K562 (cell line): Measurements from ENCODE around the gene PLEKHM2. TPM values are rescaled to one million over a fixed set of nuclear protein-coding genes. Genes with fewer than 3 reads are reported as not detected.

Experiments used
- ATAC-seq: fragments of 200-7000 bp; cut with Tn5 transposase; 3 replicates; pipeline ENCODE4 v1.9.1; 2020; ENCODE audit warnings: moderate library complexity
- BruUV-seq: library from RNA; stranded (reverse); fragments of 400-500 nt; replicated peaks from 2 replicates; lab custom pipeline; 2021; lab: Mats Ljungman, UMichigan
- CTCF ChIA-PET: fragments of 300-600 bp; formaldehyde crosslinking; extraction: SDS; loops from one replicate; lab custom pipeline; 2021; ENCODE audit warnings: low intra/inter-chr PET ratio; lab: Yijun Ruan, JAX
- POLR2A ChIA-PET: fragments of 300-600, 350-650 bp; sonication (Branson Sonifier 250); formaldehyde crosslinking; extraction: SDS; loops from one replicate; lab custom pipeline; 2021; ENCODE audit warnings: antibody characterized with exemption, inconsistent platforms; lab: Yijun Ruan, JAX
- DNase-seq, 4 experiments: peaks; one replicate each; pipeline versions ENCODE4 v3.0.0 to v3.0.0-alpha.2; 2011 to 2018; ENCODE audit warnings: low spot score in 3 of 4, mixed read lengths in 3 of 4; ENCODE audit errors: extremely low read depth in 1 of 4
- FAIRE-seq: peaks from 2 replicates; lab custom pipeline; 2011; peaks lifted over from hg19 to GRCh38; lab: Jason Lieb, UNC
- H2AFZ ChIP-seq: 2 replicates; pipeline ENCODE4 v1.6.0; 2011; ENCODE audit warnings: low read depth, low read length, control low read depth, inconsistent platforms
- H3K27ac ChIP-seq: fragments of 200-600 bp; 3 replicates; pipeline ENCODE4 v1.8.0; 2011; ENCODE audit warnings: low read depth, mild to moderate bottlenecking, control low read depth, inconsistent platforms, low read length, moderate library complexity, mixed read lengths; ENCODE audit errors: extremely low read depth
- H3K27me3 ChIP-seq, 2 experiments: fragments of 300-600 bp in 1 of 2; 2 replicates in 1 of 2; 3 replicates in 1 of 2; pipeline versions ENCODE4 v1.6.0 to v1.8.0; 2011; ENCODE audit warnings: inconsistent platforms in 2 of 2, low read length in 2 of 2, mild to moderate bottlenecking in 1 of 2, mixed read lengths in 1 of 2, moderate library complexity in 1 of 2; ENCODE audit not compliant: control insufficient read depth in 2 of 2, insufficient read depth in 2 of 2
- H3K36me3 ChIP-seq: fragments of 300-600 bp; 3 replicates; pipeline ENCODE4 v1.8.0; 2011; ENCODE audit warnings: mild to moderate bottlenecking, low read length, inconsistent platforms; ENCODE audit not compliant: control insufficient read depth, insufficient read depth
- H3K4me1 ChIP-seq, 2 experiments: fragments of 200-600 bp in 1 of 2; replicated peaks in 1 of 2; 2 replicates in 1 of 2; 3 replicates in 1 of 2; pipeline versions ENCODE4 v1.5.1 to v1.8.0; 2011; ENCODE audit warnings: inconsistent platforms in 2 of 2, low read length in 2 of 2, mild to moderate bottlenecking in 1 of 2, mixed read lengths in 1 of 2, moderate library complexity in 1 of 2; ENCODE audit not compliant: control insufficient read depth in 2 of 2, insufficient read depth in 2 of 2
- H3K4me2 ChIP-seq: 2 replicates; pipeline ENCODE4 v1.6.1; 2011; ENCODE audit warnings: low read length, control low read depth, inconsistent platforms, mixed read lengths; ENCODE audit not compliant: insufficient read depth
- H3K4me3 ChIP-seq: fragments of 200-600 bp; sonication (generic), shearing (Covaris generic); 2 replicates; pipeline ENCODE4 v1.5.1; 2016; ENCODE audit warnings: control low read depth, inconsistent platforms
- H3K79me2 ChIP-seq: fragments of 200-600 bp; 3 replicates; pipeline ENCODE4 v1.8.0; 2011; ENCODE audit warnings: low read length, inconsistent platforms; ENCODE audit not compliant: control insufficient read depth, insufficient read depth
- H3K9ac ChIP-seq, 2 experiments: 2 replicates each; pipeline versions ENCODE4 v1.6.0 to v1.6.1; 2011; ENCODE audit warnings: low read depth in 2 of 2, low read length in 2 of 2, control low read depth in 1 of 2, inconsistent platforms in 1 of 2, mild to moderate bottlenecking in 1 of 2, mixed read lengths in 1 of 2; ENCODE audit not compliant: insufficient read depth in 1 of 2
- H3K9me1 ChIP-seq: one replicate; pipeline ENCODE4 v1.6.0; 2011; ENCODE audit warnings: inconsistent platforms, mild to moderate bottlenecking, low read length, moderate library complexity; ENCODE audit not compliant: control insufficient read depth, insufficient read depth
- H3K9me3 ChIP-seq: replicated peaks from 2 replicates; pipeline ENCODE4 v1.5.1; 2011; ENCODE audit warnings: low read depth, low read length, inconsistent platforms; ENCODE audit not compliant: control insufficient read depth, insufficient read depth
- H4K20me1 ChIP-seq: replicated peaks from 2 replicates; pipeline ENCODE4 v1.6.1; 2011; ENCODE audit warnings: low read length, inconsistent platforms, mixed read lengths; ENCODE audit not compliant: control insufficient read depth, insufficient read depth
- CBFB ChIP-seq: sonication (generic); formaldehyde crosslinking; IDR thresholded peaks from 2 replicates; pipeline ENCODE4 v1.4.0; 2020; ENCODE audit warnings: mild to moderate bottlenecking, missing genetic modification reagents
- CBX2 ChIP-seq: fragments of 200-600 bp; sonication (generic); IDR thresholded peaks from one replicate; pipeline ENCODE4 v1.6.1; 2012; ENCODE audit warnings: mild to moderate bottlenecking, low read length, inconsistent platforms; ENCODE audit not compliant: insufficient read depth, poor library complexity, severe bottlenecking
- CREB5 ChIP-seq: fragments of 250-450 bp; sonication (Bioruptor Pico); IDR thresholded peaks from 2 replicates; pipeline ENCODE4 v1.5.0; 2020; ENCODE audit warnings: mild to moderate bottlenecking
- EGR1 ChIP-seq: fragments of 450-650 bp; conservative IDR thresholded peaks from 2 replicates; pipeline ENCODE4 v1.6.1; 2017; ENCODE audit warnings: mild to moderate bottlenecking
- FOSL1 ChIP-seq: fragments of 200-800 bp; sonication (Bioruptor generic); conservative IDR thresholded peaks from 2 replicates; pipeline ENCODE4 v1.6.1; 2016; ENCODE audit warnings: missing genetic modification characterization, missing compliant biosample characterization
- HINFP ChIP-seq: fragments of 450-650 bp; conservative IDR thresholded peaks from 2 replicates; pipeline ENCODE4 v1.6.1; 2016; ENCODE audit warnings: missing genetic modification characterization, low read depth, mild to moderate bottlenecking, control low read depth, missing compliant biosample characterization
- IFI16 ChIP-seq: fragments of 250-450 bp; sonication (Bioruptor Pico); IDR thresholded peaks from 2 replicates; pipeline ENCODE4 v2.1.2; 2022; ENCODE audit warnings: mild to moderate bottlenecking, inconsistent platforms
- KAT2B ChIP-seq: IDR thresholded peaks from one replicate; pipeline ENCODE4 v1.6.1; 2012; ENCODE audit warnings: low read depth, mild to moderate bottlenecking, control low read depth, inconsistent platforms, low read length, moderate library complexity
- MEIS2 ChIP-seq: fragments of 450-650 bp; IDR thresholded peaks from 2 replicates; pipeline ENCODE4 v1.6.1; 2014; ENCODE audit warnings: mild to moderate bottlenecking; ENCODE audit not compliant: partially characterized antibody
- SPI1 ChIP-seq: IDR thresholded peaks from 2 replicates; pipeline ENCODE4 v1.6.1; 2011; ENCODE audit warnings: low read depth, low read length, control low read depth, borderline replicate concordance
- SRF ChIP-seq, 2 experiments: fragments of 250-450, 450-650 bp in 1 of 2; sonication (Bioruptor Pico) in 1 of 2; sonication (generic) in 1 of 2; formaldehyde crosslinking; IDR thresholded peaks; 2 replicates each; pipeline versions ENCODE4 v1.5.0 to v1.5.1; 2020 to 2022; ENCODE audit warnings: mild to moderate bottlenecking in 1 of 2, missing genetic modification reagents in 1 of 2
- THRB ChIP-seq: fragments of 450-650 bp; formaldehyde crosslinking; conservative IDR thresholded peaks from 2 replicates; pipeline ENCODE4 v1.4.0; 2022; ENCODE audit warnings: mild to moderate bottlenecking, missing genetic modification characterization
- USF2 ChIP-seq: sonication (generic); formaldehyde crosslinking; IDR thresholded peaks from 2 replicates; pipeline ENCODE4 v1.5.0; 2020; ENCODE audit warnings: missing genetic modification reagents
- ZEB2 ChIP-seq: fragments of 450-650 bp; IDR thresholded peaks from 2 replicates; pipeline ENCODE4 v1.6.1; 2016
- ZNF347 ChIP-seq: fragments of 450-650 bp; formaldehyde crosslinking; IDR thresholded peaks from 2 replicates; pipeline ENCODE4 v1.4.0; 2020; ENCODE audit warnings: low read depth, mild to moderate bottlenecking, moderate library complexity
- ZNF449 ChIP-seq: fragments of 250-450 bp; sonication (Bioruptor Pico); IDR thresholded peaks from 2 replicates; pipeline ENCODE4 v1.8.0; 2022; ENCODE audit warnings: moderate library complexity, mild to moderate bottlenecking, inconsistent platforms
- ZNF699 ChIP-seq: fragments of 250-450 bp; sonication (Bioruptor Pico); IDR thresholded peaks from 2 replicates; pipeline ENCODE4 v1.8.0; 2021; ENCODE audit warnings: mild to moderate bottlenecking, moderate library complexity; ENCODE audit not compliant: insufficient replicate concordance
- WGBS: fragments of 100-300 bp; shearing (Covaris generic); methylation state at CpG from one replicate; pipeline ENCODE4 v1.1.6; 2016; ENCODE audit warnings: low coverage, mixed read lengths; ENCODE audit not compliant: insufficient coverage; ENCODE audit errors: missing lambda C conversion rate; 5-methylcytosine and 5-hydroxymethylcytosine counted together
- in situ Hi-C: fragments of 300-500 bp; cut with MboI; formaldehyde crosslinking; loops from 4 replicates; pipeline ENCODE4 v1.15.0; 2018; ENCODE audit warnings: inconsistent platforms, mixed read lengths
- intact Hi-C: fragments of 100-400 bp; cut with micrococcal nuclease; formaldehyde crosslinking; loops from 2 replicates; pipeline ENCODE4 v1.14.2; 2022
- polyA plus RNA-seq, 8 experiments: library from polyadenylated mRNA; depleted of rRNA in 4 of 8; stranded (reverse) in 5 of 8; unstranded in 3 of 8; fragments of >200 nt; fragmentation: Nextera tagmentation in 2 of 8; fragmentation: Illumina TruSeq in 1 of 8; extraction: Ambion mirVana in 2 of 8; extraction: Trizol in 1 of 8; gene quantifications; 2 replicates each; pipeline versions ENCODE4 v1.2.1 to v1.2.3, GENCODE V29; 2011 to 2014; ENCODE audit warnings: inconsistent platforms in 1 of 8, missing spikeins in 1 of 8
- total RNA-seq, 7 experiments: library from RNA; depleted of rRNA in 6 of 7; stranded (reverse); fragments of >200 nt in 6 of 7; fragmentation: Illumina TruSeq in 2 of 7; extraction: Trizol in 2 of 7; gene quantifications; 2 replicates each; pipeline versions ENCODE4 v1.2.1 to v1.2.3, GENCODE V29; 2011 to 2021; ENCODE audit warnings: low replicate concordance in 1 of 7

The PLEKHM2 gene
- total and polyA plus RNA-seq, 9 of the 15 experiments (the other 6 are each of a cell fraction or from before 2014, with no cell fraction given) = 0.27 to 63.7 (median 33.2) TPM

- ChIA-PET POLR2A (interaction anchor here (0.9 to 1.8 kb wide), 4 partner anchors 10 to 18 kb away, joined by 3 to 6 read pairs (median 4); no protein-coding TSS in a partner anchor), CTCF (no interaction called here)
- Histone ChIP-seq H3K27me3 (no peaks in the 10 kb centered on the region), H3K79me2 (no peaks in the 10 kb centered on the region), H2AFZ (no peak overlapping the region), H3K27ac (no peak overlapping the region), H3K9me1 (no peaks in the 10 kb centered on the region), H3K36me3 (peaks cover 77% of the 10 kb centered on the region; the same call in 2 of the 3 replicates), H3K9ac (no peak overlapping the region), H3K4me3 (no peak overlapping the region), H4K20me1 (no peaks in the 10 kb centered on the region), H3K9me3 (no peaks in the 10 kb centered on the region), H3K4me2 (no peak overlapping the region), H3K4me1 (peaks cover 0 to 14% of the 10 kb centered on the region in 2 experiments; a peak in 1 of 5 replicates)
- ATAC-seq (no peak), DNase-seq (no peak), FAIRE-seq (no peak)
- in situ Hi-C loops (no loop called here), intact Hi-C loops (no loop called here)
- BruUV-seq = no TSS peak
- 76% methylated on average over 4 of the region's 4 CpGs for WGBS
- TF ChIP-seq CBX2 (no peak), HINFP (no peak), ZEB2 (no peak), SPI1 (no peak), CREB5 (CRISPR knock-in tag) (no peak), CBFB (CRISPR knock-in tag) (no peak), USF2 (CRISPR knock-in tag) (no peak), KAT2B (no peak), SRF (CRISPR knock-in tag; IDR thresholded peaks at IDR 0.05) (no peak), MEIS2 (no peak), ZNF699 (CRISPR knock-in tag) (no peak), ZNF347 (no peak), THRB (no peak), EGR1 (no peak), FOSL1 (tag) (no peak), ZNF449 (no peak), IFI16 (CRISPR knock-in tag) (no peak)
Measured at GRCh38 chr1:15722411-15722810, 38.3 kb downstream of the PLEKHM2 start.
